Fibroblast of mammary gland (primary cell): ENCODE measurements around the gene ACBD6.

Experiments
- DNase-seq: peaks from one replicate; pipeline ENCODE4 v3.0.0-alpha.2; 2010; ENCODE audit warnings: low read depth
- H3K4me3 ChIP-seq: 2 replicates; pipeline ENCODE4 v1.5.1; 2011; ENCODE audit warnings: low read depth, mild to moderate bottlenecking, low read length, moderate library complexity; ENCODE audit not compliant: control insufficient read depth
- CTCF ChIP-seq: conservative IDR thresholded peaks from 2 replicates; pipeline ENCODE4 v1.5.1; 2011; ENCODE audit warnings: low read depth, low read length, inconsistent platforms; ENCODE audit not compliant: control insufficient read depth, insufficient read depth

ACBD6 gene

DNA sequence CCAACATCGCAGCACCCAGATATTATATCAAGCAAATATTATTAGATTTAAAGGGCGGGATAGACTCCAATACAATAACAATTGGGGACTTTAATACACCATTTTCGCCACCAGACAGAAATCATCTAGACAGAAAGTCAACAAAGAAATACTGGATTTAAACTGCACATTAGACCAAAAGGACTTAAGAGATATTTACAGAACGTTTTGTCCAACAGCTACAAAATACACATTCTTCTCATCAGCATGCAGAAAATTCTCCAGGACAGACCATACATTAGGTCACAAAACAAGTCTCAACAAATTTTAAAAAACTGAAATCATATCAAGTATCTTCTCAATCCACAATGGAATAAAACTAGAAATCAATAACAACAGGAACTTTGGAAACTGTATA, 121.2 kb downstream of the ACBD6 start:
- no peak overlapping the region for H3K4me3 ChIP-seq
- no peak for DNase-seq
- no peak for TF ChIP-seq CTCF

- no peak for TF ChIP-seq CTCF
- no peak overlapping the region for H3K4me3 ChIP-seq
- no peak for DNase-seq
These were observed 121.9 kb downstream of the ACBD6 start for GRCh38 chr1:180380259-180381183.

DNA sequence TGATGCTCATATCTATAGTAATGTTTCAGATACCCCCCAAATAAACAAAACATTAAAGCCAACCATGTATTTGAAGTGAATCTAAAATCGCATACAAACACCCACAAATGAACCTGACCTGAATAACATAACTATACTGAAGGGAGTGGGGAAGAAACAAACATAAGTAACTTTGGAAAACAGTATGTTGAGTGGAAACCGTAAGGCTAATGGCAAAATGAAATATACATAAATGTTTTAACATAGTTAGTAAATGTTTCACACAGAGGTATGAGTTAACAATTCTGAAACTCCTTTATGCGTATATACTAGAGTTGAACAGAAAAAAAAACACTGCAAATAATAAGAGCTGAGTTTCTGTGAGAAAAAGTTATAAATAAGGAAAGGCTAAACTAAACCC, 125.6 kb downstream of the ACBD6 start:
- no peak overlapping the region for H3K4me3 ChIP-seq
- TF ChIP-seq CTCF: no peak
- no peak for DNase-seq

DNA sequence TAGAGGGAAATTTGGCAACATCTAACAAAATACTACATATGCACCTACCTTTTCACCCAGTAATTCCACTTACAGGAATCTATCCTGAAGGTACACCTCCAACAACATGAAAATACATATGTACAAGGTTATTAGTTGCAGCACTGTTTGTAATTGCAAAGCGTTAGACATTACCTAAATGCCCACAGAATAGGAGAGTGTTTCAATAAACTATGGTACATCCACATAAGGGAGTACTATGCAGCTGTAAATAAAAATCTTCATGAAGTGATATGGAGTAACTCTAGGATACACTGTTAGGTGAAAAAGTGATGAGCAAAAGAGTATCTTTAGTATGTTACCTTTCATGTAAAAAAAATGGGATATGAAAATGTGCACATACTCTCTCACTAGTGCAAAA, 126.1 kb downstream of the ACBD6 start:
- no peak for TF ChIP-seq CTCF
- H3K4me3 ChIP-seq: no peak overlapping the region
- no peak for DNase-seq

GRCh38 chr1:180372728-180373127, 129.6 kb downstream of the ACBD6 start:
- no peak for TF ChIP-seq CTCF
- no peak for DNase-seq
- H3K4me3 ChIP-seq: no peak overlapping the region

DNA sequence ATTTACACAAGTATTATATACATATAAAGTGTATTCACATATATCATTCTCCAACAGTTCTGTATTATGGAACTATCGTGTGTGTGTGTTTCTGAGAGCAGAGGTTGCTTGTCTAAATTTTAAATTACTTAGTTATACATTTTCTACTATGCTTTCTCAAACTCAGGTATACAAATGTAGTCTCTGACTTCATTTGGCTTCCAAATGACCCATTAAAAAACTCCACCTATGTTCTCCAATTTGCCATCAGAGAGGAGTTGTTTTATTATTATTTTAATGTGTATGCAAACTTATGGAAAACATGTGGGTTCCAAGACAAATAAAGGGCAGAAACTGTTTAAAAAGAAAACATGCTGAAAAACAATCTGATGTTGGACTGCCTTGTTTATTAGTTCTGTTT, 131.8 kb downstream of the ACBD6 start:
- no peak overlapping the region for H3K4me3 ChIP-seq
- no peak for TF ChIP-seq CTCF
- no peak for DNase-seq
